Endodermal cell (in vitro differentiated cells): ENCODE results near the gene CRYZL1. TPM values are rescaled to one million over a fixed set of nuclear protein-coding genes. Genes with fewer than 3 reads are reported as not detected.
"Not testable (repeated sequence)": the region's sequence is repeated elsewhere in the genome, so short reads cannot be mapped to it uniquely, and the experiment has no call there.

Experiments used
- DNase-seq: peaks from one replicate; pipeline ENCODE4 v3.0.0-alpha.2; 2017
- H3K27ac ChIP-seq: 2 replicates; pipeline ENCODE4 v1.5.1; 2013; ENCODE audit warnings: mild to moderate bottlenecking, low read depth, low read length, moderate library complexity
- H3K27me3 ChIP-seq: 2 replicates; pipeline ENCODE4 v1.6.1; 2013; ENCODE audit warnings: mild to moderate bottlenecking, low read length, moderate library complexity; ENCODE audit not compliant: insufficient read depth, control insufficient read depth, poor library complexity, severe bottlenecking
- H3K36me3 ChIP-seq: 2 replicates; pipeline ENCODE4 v1.7.0; 2013; ENCODE audit warnings: mild to moderate bottlenecking, low read length, moderate library complexity; ENCODE audit not compliant: control insufficient read depth, insufficient read depth
- H3K4me1 ChIP-seq: one replicate; pipeline ENCODE4 v1.7.0; 2013; ENCODE audit warnings: low read length; ENCODE audit not compliant: control insufficient read depth, insufficient read depth
- H3K4me3 ChIP-seq: 2 replicates; pipeline ENCODE4 v1.5.1; 2013; ENCODE audit warnings: mild to moderate bottlenecking, low read length, moderate library complexity
- H3K9ac ChIP-seq: 2 replicates; pipeline ENCODE4 v1.6.1; 2013; ENCODE audit warnings: mild to moderate bottlenecking, low read length, moderate library complexity; ENCODE audit not compliant: poor library complexity, severe bottlenecking; ENCODE audit errors: extremely low read depth
- H3K9me3 ChIP-seq: 2 replicates; pipeline ENCODE4 v1.6.1; 2013; ENCODE audit warnings: mild to moderate bottlenecking, low read length, moderate library complexity; ENCODE audit not compliant: control insufficient read depth
- H3K27ac Mint-ChIP-seq: 2 replicates; pipeline ENCODE4 v1.8.0; 2020; ENCODE audit warnings: mixed read lengths
- H3K27me3 Mint-ChIP-seq: 2 replicates; pipeline ENCODE4 v1.8.0; 2021; ENCODE audit warnings: mild to moderate bottlenecking, mixed read lengths; ENCODE audit not compliant: insufficient read depth
- H3K36me3 Mint-ChIP-seq: 2 replicates; pipeline ENCODE4 v1.8.0; 2020; ENCODE audit warnings: low read depth, mixed read lengths
- H3K4me1 Mint-ChIP-seq: 2 replicates; pipeline ENCODE4 v1.8.0; 2020; ENCODE audit warnings: mixed read lengths
- H3K4me3 Mint-ChIP-seq: 2 replicates; pipeline ENCODE4 v1.8.0; 2020; ENCODE audit warnings: mild to moderate bottlenecking, moderate library complexity, mixed read lengths
- H3K9me3 Mint-ChIP-seq: 2 replicates; pipeline ENCODE4 v1.8.0; 2020; ENCODE audit warnings: mild to moderate bottlenecking, mixed read lengths
- CTCF ChIP-seq: fragments of 200-600 bp; sonication (generic); conservative IDR thresholded peaks from 2 replicates; pipeline ENCODE4 v1.5.0; 2021; ENCODE audit warnings: antibody characterized with exemption, mild to moderate bottlenecking
- WGBS, 2 experiments: methylation state at CpG; one replicate each; pipeline versions ENCODE4 v1.1.5 to v1.1.7; 2013; ENCODE audit warnings: missing lambda C conversion rate in 2 of 2, mixed read lengths in 1 of 2; ENCODE audit not compliant: insufficient coverage in 1 of 2, insufficient read length in 1 of 2; 5-methylcytosine and 5-hydroxymethylcytosine counted together
- total RNA-seq, 2 donors: library from RNA; stranded (reverse); fragmentation: NEBNext Ultra II Directional in 1 of 2; extraction: Animal tissue kit (Norgen Biotek cat#: 25700) in 1 of 2; gene quantifications; 2 replicates in 1 of 2; 3 replicates in 1 of 2; pipeline ENCODE4 v1.2.1, GENCODE V29; 2021

CRYZL1 gene
- total RNA-seq, 2 donors from 2014 or later: 33.8 to 51.0 TPM

- Mint-ChIP-seq H3K9me3 (no peaks in the 10 kb centered on the region), H3K27ac (peak overlapping the region; percentile 7), H3K4me1 (no peaks in the 10 kb centered on the region), H3K36me3 (peaks cover 33% of the 10 kb centered on the region), H3K27me3 (no peaks in the 10 kb centered on the region), H3K4me3 (no peak overlapping the region)
- Histone ChIP-seq H3K9me3 (no peaks in the 10 kb centered on the region), H3K4me1 (no peaks in the 10 kb centered on the region), H3K27ac (no peak overlapping the region), H3K36me3 (peaks cover 27% of the 10 kb centered on the region), H3K9ac (no peak overlapping the region), H3K4me3 (no peak overlapping the region), H3K27me3 (no peaks in the 10 kb centered on the region)
- no peak for DNase-seq
- no peak for TF ChIP-seq CTCF
- WGBS, 2 experiments: 100% methylated on average over 2 of the region's 2 CpGs; no CpG with 5 or more reads in 1 of the 2 experiments
Measured at GRCh38 chr21:33634254-33634653, 7.3 kb downstream of the CRYZL1 start.

- H3K27ac Mint-ChIP-seq, DNase-seq, H3K27me3 ChIP-seq, H3K9me3 Mint-ChIP-seq, H3K9ac ChIP-seq, H3K4me3 Mint-ChIP-seq, H3K27ac ChIP-seq, H3K4me1 Mint-ChIP-seq, H3K27me3 Mint-ChIP-seq, H3K9me3 ChIP-seq, H3K4me3 ChIP-seq, H3K4me1 ChIP-seq: not testable (repeated sequence)
- 91 to 94% methylated on average over 7 of the region's 7 CpGs for WGBS, 2 experiments
- H3K36me3 ChIP-seq: peaks cover 39% of the 10 kb centered on the region
- H3K36me3 Mint-ChIP-seq: peaks cover 40% of the 10 kb centered on the region
Measured at GRCh38 chr21:33626151-33626550, 15.4 kb downstream of the CRYZL1 start.

GRCh38 chr21:33622253-33622652 is 19.3 kb downstream of the CRYZL1 start:
- peaks cover 7% of the 10 kb centered on the region for H3K4me1 Mint-ChIP-seq
- TF ChIP-seq CTCF: no peak
- no peaks in the 10 kb centered on the region for H3K27me3 Mint-ChIP-seq
- DNase-seq: no peak
- H3K36me3 ChIP-seq: peaks cover 45% of the 10 kb centered on the region
- no peak overlapping the region for H3K4me3 ChIP-seq
- H3K27me3 ChIP-seq: no peaks in the 10 kb centered on the region
- H3K9ac ChIP-seq: no peak overlapping the region
- H3K9me3 ChIP-seq: no peaks in the 10 kb centered on the region
- no peaks in the 10 kb centered on the region for H3K4me1 ChIP-seq
- H3K4me3 Mint-ChIP-seq: no peak overlapping the region
- peaks cover 47% of the 10 kb centered on the region for H3K36me3 Mint-ChIP-seq
- H3K27ac Mint-ChIP-seq: peak overlapping the region; percentile 23
- no peak overlapping the region for H3K27ac ChIP-seq
- peaks cover 6% of the 10 kb centered on the region for H3K9me3 Mint-ChIP-seq

- WGBS, 2 experiments: 90 to 91% methylated on average over 2 to 4 of the region's 4 CpGs
Measured at GRCh38 chr21:33619726-33620125, 21.8 kb downstream of the CRYZL1 start.

More at GRCh38 chr21:33619726-33620125, 21.8 kb downstream of the CRYZL1 start:
- Histone ChIP-seq H3K4me1 (no peaks in the 10 kb centered on the region), H3K9me3 (no peaks in the 10 kb centered on the region), H3K4me3 (no peak overlapping the region), H3K9ac (no peak overlapping the region), H3K36me3 (peaks cover 50% of the 10 kb centered on the region), H3K27ac (no peak overlapping the region), H3K27me3 (no peaks in the 10 kb centered on the region)
- H3K4me1 Mint-ChIP-seq: peaks cover 7% of the 10 kb centered on the region
- DNase-seq: no peak
- no peaks in the 10 kb centered on the region for H3K27me3 Mint-ChIP-seq
- no peak overlapping the region for H3K27ac Mint-ChIP-seq
- H3K4me3 Mint-ChIP-seq: no peak overlapping the region
- H3K9me3 Mint-ChIP-seq: peaks cover 7% of the 10 kb centered on the region
- no peak for TF ChIP-seq CTCF
- peaks cover 56% of the 10 kb centered on the region for H3K36me3 Mint-ChIP-seq
